IMR-90 (cell line): ENCODE data around the gene TRPC4AP.

ENCODE experiments used
- CEBPB ChIP-seq: IDR thresholded peaks from 2 replicates; pipeline ENCODE4 v1.6.1; 2012; ENCODE audit warnings: low read depth, low read length, improper control_type of control experiment
- FOS ChIP-seq: fragments of 150-350 bp; IDR thresholded peaks from 2 replicates; pipeline ENCODE4 v1.6.1; 2016; ENCODE audit warnings: low read depth, low read length
- MAFK ChIP-seq: IDR thresholded peaks from 2 replicates; pipeline ENCODE4 v1.6.1; 2012; ENCODE audit warnings: low read depth, low read length, improper control_type of control experiment
- MAZ ChIP-seq: IDR thresholded peaks from 2 replicates; pipeline ENCODE4 v1.6.1; 2012; ENCODE audit warnings: low read depth, mild to moderate bottlenecking, low read length, improper control_type of control experiment, moderate library complexity, borderline replicate concordance
- MXI1 ChIP-seq: IDR thresholded peaks from 2 replicates; pipeline ENCODE4 v1.6.1; 2012; ENCODE audit warnings: low read depth, mild to moderate bottlenecking, low read length, moderate library complexity, borderline replicate concordance
- POLR2A ChIP-seq: IDR thresholded peaks from 2 replicates; pipeline ENCODE4 v1.6.1; 2012; ENCODE audit warnings: mild to moderate bottlenecking, low read depth, low read length
- RAD21 ChIP-seq: IDR thresholded peaks from 2 replicates; pipeline ENCODE4 v1.6.1; 2012; ENCODE audit warnings: low read length, improper control_type of control experiment
- RCOR1 ChIP-seq: IDR thresholded peaks from 2 replicates; pipeline ENCODE4 v1.6.1; 2012; ENCODE audit warnings: mild to moderate bottlenecking, low read length, improper control_type of control experiment; ENCODE audit not compliant: insufficient replicate concordance
- RFX5 ChIP-seq: IDR thresholded peaks from 2 replicates; pipeline ENCODE4 v1.8.0; 2012; ENCODE audit warnings: low read depth, mild to moderate bottlenecking, low read length, moderate library complexity
- SMC3 ChIP-seq: fragments of 150-350 bp; IDR thresholded peaks from 2 replicates; pipeline ENCODE4 v1.6.1; 2016; ENCODE audit warnings: low read depth, mild to moderate bottlenecking, antibody characterized with exemption, low read length, moderate library complexity
- TF ChIP-seq, protein P1 (sequence below): conservative IDR thresholded peaks from 2 replicates; pipeline ENCODE4 v1.5.1; 2012; ENCODE audit warnings: mild to moderate bottlenecking, low read depth, low read length, improper control_type of control experiment
- TF ChIP-seq, protein P2 (sequence below): fragments of 150-350 bp; IDR thresholded peaks from 2 replicates; pipeline ENCODE4 v1.6.1; 2017; ENCODE audit warnings: mild to moderate bottlenecking, antibody characterized with exemption, low read length, low read depth
- TF ChIP-seq, protein P3 (sequence below): fragments of 150-350 bp; IDR thresholded peaks from 2 replicates; pipeline ENCODE4 v1.6.1; 2016; ENCODE audit warnings: low read depth, mild to moderate bottlenecking, low read length, moderate library complexity, borderline replicate concordance

DNA sequence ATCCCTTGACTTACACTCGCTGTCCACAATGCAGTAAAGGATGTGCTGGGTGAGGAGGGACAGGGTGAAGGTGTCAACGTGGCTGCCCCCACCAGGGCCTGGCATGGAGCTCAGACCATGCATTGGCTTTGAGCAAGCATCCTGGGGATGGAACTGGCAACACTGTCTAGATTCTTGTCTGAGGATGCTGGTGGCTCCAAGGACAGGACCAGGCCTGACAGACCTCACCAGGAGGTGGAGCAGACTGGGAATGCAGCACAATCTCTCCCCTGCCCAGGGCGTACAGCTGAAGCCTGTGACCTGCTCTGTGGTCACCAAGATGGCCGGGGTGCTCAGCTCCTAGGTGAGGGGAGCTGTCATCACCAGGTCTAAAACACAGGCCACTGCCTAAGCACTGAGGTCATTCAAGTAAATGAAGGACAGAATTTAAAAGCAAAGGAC is 86.1 kb downstream of the TRPC4AP start:
- TF ChIP-seq POLR2A (no peak), RFX5 (no peak), MAZ (no peak), SMC3 (no peak), CEBPB (no peak), FOS (no peak), MAFK (no peak), MXI1 (no peak), RCOR1 (no peak), RAD21 (no peak)
- TF ChIP-seq, protein P1, sequence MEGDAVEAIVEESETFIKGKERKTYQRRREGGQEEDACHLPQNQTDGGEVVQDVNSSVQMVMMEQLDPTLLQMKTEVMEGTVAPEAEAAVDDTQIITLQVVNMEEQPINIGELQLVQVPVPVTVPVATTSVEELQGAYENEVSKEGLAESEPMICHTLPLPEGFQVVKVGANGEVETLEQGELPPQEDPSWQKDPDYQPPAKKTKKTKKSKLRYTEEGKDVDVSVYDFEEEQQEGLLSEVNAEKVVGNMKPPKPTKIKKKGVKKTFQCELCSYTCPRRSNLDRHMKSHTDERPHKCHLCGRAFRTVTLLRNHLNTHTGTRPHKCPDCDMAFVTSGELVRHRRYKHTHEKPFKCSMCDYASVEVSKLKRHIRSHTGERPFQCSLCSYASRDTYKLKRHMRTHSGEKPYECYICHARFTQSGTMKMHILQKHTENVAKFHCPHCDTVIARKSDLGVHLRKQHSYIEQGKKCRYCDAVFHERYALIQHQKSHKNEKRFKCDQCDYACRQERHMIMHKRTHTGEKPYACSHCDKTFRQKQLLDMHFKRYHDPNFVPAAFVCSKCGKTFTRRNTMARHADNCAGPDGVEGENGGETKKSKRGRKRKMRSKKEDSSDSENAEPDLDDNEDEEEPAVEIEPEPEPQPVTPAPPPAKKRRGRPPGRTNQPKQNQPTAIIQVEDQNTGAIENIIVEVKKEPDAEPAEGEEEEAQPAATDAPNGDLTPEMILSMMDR = no peak
- TF ChIP-seq, protein P2, sequence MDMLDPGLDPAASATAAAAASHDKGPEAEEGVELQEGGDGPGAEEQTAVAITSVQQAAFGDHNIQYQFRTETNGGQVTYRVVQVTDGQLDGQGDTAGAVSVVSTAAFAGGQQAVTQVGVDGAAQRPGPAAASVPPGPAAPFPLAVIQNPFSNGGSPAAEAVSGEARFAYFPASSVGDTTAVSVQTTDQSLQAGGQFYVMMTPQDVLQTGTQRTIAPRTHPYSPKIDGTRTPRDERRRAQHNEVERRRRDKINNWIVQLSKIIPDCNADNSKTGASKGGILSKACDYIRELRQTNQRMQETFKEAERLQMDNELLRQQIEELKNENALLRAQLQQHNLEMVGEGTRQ = no peak
- TF ChIP-seq, protein P3, sequence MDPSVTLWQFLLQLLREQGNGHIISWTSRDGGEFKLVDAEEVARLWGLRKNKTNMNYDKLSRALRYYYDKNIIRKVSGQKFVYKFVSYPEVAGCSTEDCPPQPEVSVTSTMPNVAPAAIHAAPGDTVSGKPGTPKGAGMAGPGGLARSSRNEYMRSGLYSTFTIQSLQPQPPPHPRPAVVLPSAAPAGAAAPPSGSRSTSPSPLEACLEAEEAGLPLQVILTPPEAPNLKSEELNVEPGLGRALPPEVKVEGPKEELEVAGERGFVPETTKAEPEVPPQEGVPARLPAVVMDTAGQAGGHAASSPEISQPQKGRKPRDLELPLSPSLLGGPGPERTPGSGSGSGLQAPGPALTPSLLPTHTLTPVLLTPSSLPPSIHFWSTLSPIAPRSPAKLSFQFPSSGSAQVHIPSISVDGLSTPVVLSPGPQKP = no peak
